ENCODE results near the gene STC2.

STC2 gene

GRCh38 chr5:173268750-173269432 lies 59.3 kb downstream of the STC2 start:
- H3K4me1 ChIP-seq (ENCODE audit: low read depth, poor library complexity, severe bottlenecking): no peaks in the 10 kb centered on the region
- no peak overlapping the region for H2AFZ ChIP-seq (ENCODE audit: low read depth)
- H3K27me3 ChIP-seq (ENCODE audit: insufficient read depth, low read depth): no peaks in the 10 kb centered on the region
- H3K79me2 ChIP-seq (ENCODE audit: insufficient read depth, low read depth): no peaks in the 10 kb centered on the region
- no peak overlapping the region for H3K4me3 ChIP-seq (IDR thresholded peaks at IDR 0.05; ENCODE audit: insufficient read depth, low read depth, low read length)
- no peaks in the 10 kb centered on the region for H3K36me3 ChIP-seq (ENCODE audit: insufficient read depth)
- H4K20me1 ChIP-seq (ENCODE audit: insufficient read depth): no peaks in the 10 kb centered on the region
- no peak overlapping the region for H3K9ac ChIP-seq
- TF ChIP-seq CTCF (conservative IDR thresholded peaks at IDR 0.05; ENCODE audit: low read depth, low read length): no peak
- no peak overlapping the region for H3K27ac ChIP-seq
- no peak overlapping the region for H3K4me2 ChIP-seq

GRCh38 chr5:173265433-173265832 lies 62.8 kb downstream of the STC2 start:
- Histone ChIP-seq H4K20me1 (ENCODE audit: insufficient read depth) (no peaks in the 10 kb centered on the region), H3K79me2 (ENCODE audit: insufficient read depth, low read depth) (no peaks in the 10 kb centered on the region), H3K36me3 (ENCODE audit: insufficient read depth) (no peaks in the 10 kb centered on the region), H2AFZ (ENCODE audit: low read depth) (no peak overlapping the region), H3K4me1 (ENCODE audit: low read depth, poor library complexity, severe bottlenecking) (no peaks in the 10 kb centered on the region), H3K9ac (no peak overlapping the region), H3K4me3 (IDR thresholded peaks at IDR 0.05; ENCODE audit: insufficient read depth, low read depth, low read length) (no peak overlapping the region), H3K27me3 (ENCODE audit: insufficient read depth, low read depth) (no peaks in the 10 kb centered on the region), H3K27ac (no peak overlapping the region), H3K4me2 (no peak overlapping the region)
- TF ChIP-seq CTCF (conservative IDR thresholded peaks at IDR 0.05; ENCODE audit: low read depth, low read length): no peak

Data from KMS-11 (cell line).